ENCODE measurements around the gene WARS2. TPM values are rescaled to one million over a fixed set of nuclear protein-coding genes. Genes with fewer than 3 reads are reported as not detected.

The WARS2 gene
- total RNA-seq, 4 donors from 2014 or later = 4.6 to 18.6 (median 10.3) TPM

- H3K27me3 ChIP-seq = no peaks in the 10 kb centered on the region
- intact Hi-C loops (cut with DNase I; ENCODE audit: low total_unique reads) = no loop called here
Observed at GRCh38 chr1:119116725-119117124, 23.7 kb downstream of the WARS2 start.

DNA sequence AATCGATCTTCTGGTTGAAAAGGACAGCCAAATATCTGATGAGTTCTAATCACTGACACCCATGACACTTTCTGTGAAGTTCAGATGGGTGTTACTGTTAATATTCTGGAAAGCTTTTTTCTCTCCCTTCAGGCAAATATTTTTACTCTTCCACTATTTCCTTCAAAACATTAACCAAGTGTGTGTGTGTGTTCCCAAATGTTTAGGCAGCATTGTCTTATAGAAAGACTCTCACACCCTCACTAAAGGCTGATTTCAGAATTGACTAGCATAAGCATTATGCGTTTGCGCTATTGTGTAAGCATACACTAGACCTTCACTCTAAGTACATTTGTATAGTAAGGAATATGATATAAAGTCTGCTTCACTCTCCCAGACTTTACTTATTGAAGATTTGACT is 24.7 kb downstream of the WARS2 start:
- Histone ChIP-seq H3K27me3 (no peaks in the 10 kb centered on the region), H3K36me3 (no peaks in the 10 kb centered on the region), H3K4me1 (no peaks in the 10 kb centered on the region), H3K4me3 (no peak overlapping the region), H3K9me3 (no peaks in the 10 kb centered on the region), H3K27ac (no peak overlapping the region)
- intact Hi-C loops (cut with DNase I; ENCODE audit: low total_unique reads) (no loop called here), in situ Hi-C loops (cut with MboI; ENCODE audit: low pct_ligation_motif_present in 1 of 4, low pct_unique_long_range_greater_than_20kb in 1 of 4, low sequenced_read_pairs in 3 of 4) (no loop called here)
- no peak for DNase-seq
- TF ChIP-seq POLR2A (IDR thresholded peaks at IDR 0.05) (no peak), POLR2AphosphoS5 (IDR thresholded peaks at IDR 0.05) (no peak), EP300 (IDR thresholded peaks at IDR 0.05; ENCODE audit: low read depth) (no peak)
- TF ChIP-seq, protein P1, sequence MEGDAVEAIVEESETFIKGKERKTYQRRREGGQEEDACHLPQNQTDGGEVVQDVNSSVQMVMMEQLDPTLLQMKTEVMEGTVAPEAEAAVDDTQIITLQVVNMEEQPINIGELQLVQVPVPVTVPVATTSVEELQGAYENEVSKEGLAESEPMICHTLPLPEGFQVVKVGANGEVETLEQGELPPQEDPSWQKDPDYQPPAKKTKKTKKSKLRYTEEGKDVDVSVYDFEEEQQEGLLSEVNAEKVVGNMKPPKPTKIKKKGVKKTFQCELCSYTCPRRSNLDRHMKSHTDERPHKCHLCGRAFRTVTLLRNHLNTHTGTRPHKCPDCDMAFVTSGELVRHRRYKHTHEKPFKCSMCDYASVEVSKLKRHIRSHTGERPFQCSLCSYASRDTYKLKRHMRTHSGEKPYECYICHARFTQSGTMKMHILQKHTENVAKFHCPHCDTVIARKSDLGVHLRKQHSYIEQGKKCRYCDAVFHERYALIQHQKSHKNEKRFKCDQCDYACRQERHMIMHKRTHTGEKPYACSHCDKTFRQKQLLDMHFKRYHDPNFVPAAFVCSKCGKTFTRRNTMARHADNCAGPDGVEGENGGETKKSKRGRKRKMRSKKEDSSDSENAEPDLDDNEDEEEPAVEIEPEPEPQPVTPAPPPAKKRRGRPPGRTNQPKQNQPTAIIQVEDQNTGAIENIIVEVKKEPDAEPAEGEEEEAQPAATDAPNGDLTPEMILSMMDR (IDR thresholded peaks at IDR 0.05) = no peak
- WGBS, 2 donors (ENCODE audit: low coverage in 1 of 2) = 92 to 93% methylated on average over 3 of the region's 3 CpGs

More at GRCh38 chr1:119116725-119117124, 23.7 kb downstream of the WARS2 start:
- TF ChIP-seq EP300 (IDR thresholded peaks at IDR 0.05; ENCODE audit: low read depth) (no peak), POLR2A (IDR thresholded peaks at IDR 0.05) (no peak), POLR2AphosphoS5 (IDR thresholded peaks at IDR 0.05) (no peak)
- TF ChIP-seq, protein P1 (IDR thresholded peaks at IDR 0.05) = no peak
- Histone ChIP-seq H3K27ac (peak overlapping the region in 1 of 4 donors; percentile 33), H3K4me3 (no peak overlapping the region), H3K4me1 (no peaks in the 10 kb centered on the region), H3K9me3 (peaks cover 0 to 3% of the 10 kb centered on the region in 2 donors), H3K36me3 (no peaks in the 10 kb centered on the region)
- in situ Hi-C loops (cut with MboI; ENCODE audit: low pct_ligation_motif_present in 1 of 4, low pct_unique_long_range_greater_than_20kb in 1 of 4, low sequenced_read_pairs in 3 of 4) = no loop called here
- DNase-seq = no peak
- 38% methylated on average over 7 of the region's 7 CpGs; no CpG with 5 or more reads in 1 of the 2 donors for WGBS, 2 donors (ENCODE audit: low coverage in 1 of 2)

DNA sequence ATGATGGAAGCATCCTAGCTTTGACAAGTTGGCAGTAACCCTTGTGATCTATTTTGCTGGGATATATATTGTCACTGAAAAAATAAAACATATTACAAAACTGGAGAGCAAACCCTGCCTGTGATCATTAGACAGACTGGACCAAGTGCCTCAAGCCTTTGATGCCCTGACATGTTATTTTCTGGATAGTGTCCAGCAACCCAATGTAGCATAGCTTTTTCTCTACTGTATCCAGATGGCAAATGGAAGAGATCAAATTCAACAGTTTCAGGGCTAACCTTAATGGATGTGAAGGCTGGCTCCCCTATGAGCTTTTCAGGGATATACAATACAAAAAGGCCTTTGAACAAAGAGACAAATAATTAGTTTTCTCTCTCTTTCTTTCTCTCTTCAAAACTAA is 25.1 kb downstream of the WARS2 start:
- in situ Hi-C loops (cut with MboI; ENCODE audit: low pct_ligation_motif_present in 1 of 4, low pct_unique_long_range_greater_than_20kb in 1 of 4, low sequenced_read_pairs in 3 of 4) = no loop called here
- Histone ChIP-seq H3K27me3 (no peaks in the 10 kb centered on the region), H3K36me3 (no peaks in the 10 kb centered on the region), H3K9me3 (no peaks in the 10 kb centered on the region), H3K4me1 (no peaks in the 10 kb centered on the region), H3K4me3 (no peak overlapping the region), H3K27ac (no peak overlapping the region)
- DNase-seq = no peak
- no peak for TF ChIP-seq EP300 (IDR thresholded peaks at IDR 0.05; ENCODE audit: low read depth)
- TF ChIP-seq POLR2A (IDR thresholded peaks at IDR 0.05) = no peak
- no peak for TF ChIP-seq POLR2AphosphoS5 (IDR thresholded peaks at IDR 0.05)
- TF ChIP-seq, protein P1 (IDR thresholded peaks at IDR 0.05) = no peak
- intact Hi-C loops (cut with DNase I; ENCODE audit: low total_unique reads) = no loop called here

DNA sequence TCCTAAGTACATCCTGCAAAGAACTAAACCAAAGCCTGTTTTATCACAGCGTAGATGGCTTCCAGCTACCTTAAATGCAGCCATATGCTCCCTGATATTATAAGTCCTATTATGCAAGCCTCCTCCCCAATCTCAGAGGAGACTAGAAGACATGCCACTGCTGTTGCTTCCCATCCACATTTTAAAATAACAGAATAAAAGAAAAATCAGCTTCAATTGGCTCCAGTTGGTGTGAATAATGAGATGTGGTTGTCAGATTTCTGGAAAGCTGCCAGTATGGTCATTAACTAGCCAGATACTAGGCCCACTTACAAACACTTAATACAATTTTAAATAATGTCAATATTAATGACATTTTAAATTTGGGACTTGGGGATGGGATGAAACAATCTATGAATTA is 25.7 kb downstream of the WARS2 start:
- WGBS, 2 donors (ENCODE audit: low coverage in 1 of 2) = 88% methylated on average over 1 of the region's 1 CpG; no CpG with 5 or more reads in 1 of the 2 donors
- no peaks in the 10 kb centered on the region for H3K4me1 ChIP-seq
- no peaks in the 10 kb centered on the region for H3K27me3 ChIP-seq
- in situ Hi-C loops (cut with MboI; ENCODE audit: low pct_ligation_motif_present in 1 of 4, low pct_unique_long_range_greater_than_20kb in 1 of 4, low sequenced_read_pairs in 3 of 4) (no loop called here), intact Hi-C loops (cut with DNase I; ENCODE audit: low total_unique reads) (no loop called here)
- no peak overlapping the region for H3K27ac ChIP-seq
- TF ChIP-seq POLR2A (IDR thresholded peaks at IDR 0.05) = no peak
- TF ChIP-seq EP300 (IDR thresholded peaks at IDR 0.05; ENCODE audit: low read depth) = no peak
- TF ChIP-seq POLR2AphosphoS5 (IDR thresholded peaks at IDR 0.05) = no peak
- TF ChIP-seq, protein P1 (IDR thresholded peaks at IDR 0.05) = no peak
- no peaks in the 10 kb centered on the region for H3K36me3 ChIP-seq
- no peak for DNase-seq
- no peaks in the 10 kb centered on the region for H3K9me3 ChIP-seq
- no peak overlapping the region for H3K4me3 ChIP-seq
